ENCODE data around the gene TMEM120B. TPM values are rescaled to one million over a fixed set of nuclear protein-coding genes. Genes with fewer than 3 reads are reported as not detected.

The TMEM120B gene
- total RNA-seq, 2 donors from 2014 or later: 7.3 to 8.8 TPM

- no peak overlapping the region for H3K27ac ChIP-seq
- no peaks in the 10 kb centered on the region for H3K4me1 ChIP-seq (ENCODE audit: control insufficient read depth in 1 of 2, low read depth in 2 of 2)
- no peak overlapping the region for H3K4me3 ChIP-seq
- H3K27me3 ChIP-seq (replicated peaks; ENCODE audit: insufficient read depth): no peaks in the 10 kb centered on the region
- TF ChIP-seq CTCF (IDR thresholded peaks at IDR 0.05): no peak
- ATAC-seq (ENCODE audit: insufficient number of reproducible peaks, low FRiP score, low read depth) (no peak), DNase-seq (ENCODE audit: low spot score) (no peak)
- H3K9me3 ChIP-seq: no peaks in the 10 kb centered on the region
- H3K36me3 ChIP-seq: peaks cover 72% of the 10 kb centered on the region
Measured at GRCh38 chr12:121826318-121827150, 114.0 kb downstream of the TMEM120B start.

GRCh38 chr12:121827351-121828099 lies 115.0 kb downstream of the TMEM120B start:
- no peak overlapping the region for H3K27ac ChIP-seq
- H3K4me1 ChIP-seq (ENCODE audit: control insufficient read depth in 1 of 2, low read depth in 2 of 2): no peaks in the 10 kb centered on the region
- no peak for DNase-seq (ENCODE audit: low spot score)
- no peaks in the 10 kb centered on the region for H3K27me3 ChIP-seq (replicated peaks; ENCODE audit: insufficient read depth)
- no peaks in the 10 kb centered on the region for H3K9me3 ChIP-seq
- peaks cover 74% of the 10 kb centered on the region for H3K36me3 ChIP-seq
- no peak overlapping the region for H3K4me3 ChIP-seq
- TF ChIP-seq CTCF (IDR thresholded peaks at IDR 0.05): no peak
- no peak for ATAC-seq (ENCODE audit: insufficient number of reproducible peaks, low FRiP score, low read depth)

- Histone ChIP-seq H3K36me3 (peaks cover 70% of the 10 kb centered on the region), H3K9me3 (no peaks in the 10 kb centered on the region), H3K27ac (no peak overlapping the region), H3K4me1 (ENCODE audit: control insufficient read depth in 1 of 2, low read depth in 2 of 2) (no peaks in the 10 kb centered on the region), H3K27me3 (replicated peaks; ENCODE audit: insufficient read depth) (no peaks in the 10 kb centered on the region), H3K4me3 (no peak overlapping the region)
- DNase-seq (ENCODE audit: low spot score) (no peak), ATAC-seq (ENCODE audit: insufficient number of reproducible peaks, low FRiP score, low read depth) (no peak)
- TF ChIP-seq CTCF (IDR thresholded peaks at IDR 0.05): no peak
Measured at GRCh38 chr12:121828306-121828705, 115.8 kb downstream of the TMEM120B start.

GRCh38 chr12:121828826-121829225 lies 116.3 kb downstream of the TMEM120B start:
- TF ChIP-seq CTCF (IDR thresholded peaks at IDR 0.05): no peak
- no peak for DNase-seq (ENCODE audit: low spot score)
- no peak for ATAC-seq (ENCODE audit: insufficient number of reproducible peaks, low FRiP score, low read depth)
- Histone ChIP-seq H3K4me1 (ENCODE audit: control insufficient read depth in 1 of 2, low read depth in 2 of 2) (no peaks in the 10 kb centered on the region), H3K9me3 (no peaks in the 10 kb centered on the region), H3K27me3 (replicated peaks; ENCODE audit: insufficient read depth) (no peaks in the 10 kb centered on the region), H3K27ac (no peak overlapping the region), H3K4me3 (no peak overlapping the region), H3K36me3 (peaks cover 64% of the 10 kb centered on the region)

GRCh38 chr12:121829250-121829918 lies 116.8 kb downstream of the TMEM120B start:
- ATAC-seq (ENCODE audit: insufficient number of reproducible peaks, low FRiP score, low read depth): no peak
- H3K36me3 ChIP-seq: peaks cover 63% of the 10 kb centered on the region
- no peaks in the 10 kb centered on the region for H3K4me1 ChIP-seq (ENCODE audit: control insufficient read depth in 1 of 2, low read depth in 2 of 2)

More at GRCh38 chr12:121829250-121829918, 116.8 kb downstream of the TMEM120B start:
- no peak for DNase-seq (ENCODE audit: low spot score)
- Histone ChIP-seq H3K27me3 (replicated peaks; ENCODE audit: insufficient read depth) (no peaks in the 10 kb centered on the region), H3K27ac (no peak overlapping the region), H3K4me3 (no peak overlapping the region), H3K9me3 (no peaks in the 10 kb centered on the region)
- no peak for TF ChIP-seq CTCF (IDR thresholded peaks at IDR 0.05)

Measured in thoracic aorta (tissue), 2 donors.